PC-3 (cell line): ENCODE measurements around the gene NUTM1. TPM values are rescaled to one million over a fixed set of nuclear protein-coding genes. Genes with fewer than 3 reads are reported as not detected.
"Not testable (repeated sequence)": the region's sequence is repeated elsewhere in the genome, so short reads cannot be mapped to it uniquely, and the experiment has no call there.

ENCODE experiments used
- ATAC-seq: fragments of 200-7000 bp; cut with Tn5 transposase; 2 replicates; pipeline ENCODE4 v1.9.1; 2020; ENCODE audit warnings: mild to moderate bottlenecking, moderate library complexity
- BruUV-seq: library from RNA; stranded (reverse); fragments of 400-500 nt; replicated peaks from 2 replicates; lab custom pipeline; 2021; lab: Mats Ljungman, UMichigan
- CTCF ChIA-PET: fragments of 300-600 bp; sonication (Branson Sonifier 250); formaldehyde crosslinking; loops from one replicate; lab custom pipeline; 2022; ENCODE audit warnings: antibody characterized with exemption; lab: Charles Lee
- POLR2A ChIA-PET: fragments of 300-600 bp; sonication (Branson Sonifier 250); formaldehyde crosslinking; loops from one replicate; lab custom pipeline; 2022; ENCODE audit warnings: antibody characterized with exemption; ENCODE audit not compliant: unreplicated experiment; lab: Charles Lee
- DNase-seq: peaks from one replicate; pipeline ENCODE4 v3.0.0-alpha.2; 2015
- H2AFZ ChIP-seq: fragments of 300-600 bp; sonication (generic); 2 replicates; pipeline ENCODE4 v1.6.0; 2016; ENCODE audit warnings: antibody characterized with exemption, low read length
- H3F3A ChIP-seq: fragments of 300-600 bp; sonication (generic); one replicate; pipeline ENCODE4 v1.6.0; 2017; ENCODE audit warnings: antibody characterized with exemption, low read length, control low read depth, mild to moderate bottlenecking; ENCODE audit not compliant: unreplicated experiment
- H3K27ac ChIP-seq: fragments of 300-600 bp; sonication (generic); 2 replicates; pipeline ENCODE4 v1.5.1; 2016; ENCODE audit warnings: mild to moderate bottlenecking, low read length
- H3K27me3 ChIP-seq: fragments of 300-600 bp; sonication (generic); 2 replicates; pipeline ENCODE4 v1.6.1; 2016; ENCODE audit warnings: low read length, mixed read lengths
- H3K36me3 ChIP-seq: fragments of 300-600 bp; sonication (generic); 2 replicates; pipeline ENCODE4 v1.6.1; 2016; ENCODE audit warnings: low read depth, mixed run types, low read length, mixed read lengths
- H3K4me1 ChIP-seq: fragments of 300-600 bp; sonication (generic); 2 replicates; pipeline ENCODE4 v1.5.1; 2016; ENCODE audit warnings: low read length; ENCODE audit not compliant: insufficient read depth
- H3K4me2 ChIP-seq: fragments of 300-600 bp; sonication (generic); 2 replicates; pipeline ENCODE4 v1.6.0; 2016; ENCODE audit warnings: low read length
- H3K4me3 ChIP-seq: fragments of 300-600 bp; sonication (generic); 2 replicates; pipeline ENCODE4 v1.5.1; 2016; ENCODE audit warnings: mild to moderate bottlenecking, low read length, mixed read lengths
- H3K79me2 ChIP-seq: fragments of 300-600 bp; sonication (generic); 2 replicates; pipeline ENCODE4 v1.6.1; 2017; ENCODE audit warnings: low read length, mixed read lengths
- H3K9ac ChIP-seq: fragments of 300-600 bp; sonication (generic); 2 replicates; pipeline ENCODE4 v1.6.0; 2016; ENCODE audit warnings: mild to moderate bottlenecking, low read length
- H3K9me2 ChIP-seq: fragments of 300-600 bp; sonication (generic); replicated peaks from 2 replicates; pipeline ENCODE4 v1.6.1; 2016; ENCODE audit warnings: mixed run types, low read length, mixed read lengths
- H3K9me3 ChIP-seq: fragments of 300-600 bp; sonication (generic); 2 replicates; pipeline ENCODE4 v1.6.1; 2016; ENCODE audit warnings: low read length, mixed read lengths
- H4K20me1 ChIP-seq: fragments of 300-600 bp; sonication (generic); 2 replicates; pipeline ENCODE4 v1.6.1; 2016; ENCODE audit warnings: low read length, mixed read lengths
- intact Hi-C: fragments of 100-400 bp; cut with micrococcal nuclease; formaldehyde crosslinking; loops from 2 replicates; pipeline ENCODE4 v1.9.0; 2023
- microRNA-seq: library from miRNA; unstranded; fragments of <30 nt; microRNA quantifications from one replicate; pipeline ENCODE4 v1.1.0, GENCODE V29; 2020; ENCODE audit not compliant: unreplicated experiment
- total RNA-seq: library from RNA; depleted of rRNA; stranded (reverse); fragments of >200 nt; gene quantifications from 2 replicates; pipeline ENCODE4 v1.2.3, GENCODE V29; 2014; rRNA removed

Gene NUTM1
- total RNA-seq, 1 experiment from 2014 or later = 0.04 TPM

DNA sequence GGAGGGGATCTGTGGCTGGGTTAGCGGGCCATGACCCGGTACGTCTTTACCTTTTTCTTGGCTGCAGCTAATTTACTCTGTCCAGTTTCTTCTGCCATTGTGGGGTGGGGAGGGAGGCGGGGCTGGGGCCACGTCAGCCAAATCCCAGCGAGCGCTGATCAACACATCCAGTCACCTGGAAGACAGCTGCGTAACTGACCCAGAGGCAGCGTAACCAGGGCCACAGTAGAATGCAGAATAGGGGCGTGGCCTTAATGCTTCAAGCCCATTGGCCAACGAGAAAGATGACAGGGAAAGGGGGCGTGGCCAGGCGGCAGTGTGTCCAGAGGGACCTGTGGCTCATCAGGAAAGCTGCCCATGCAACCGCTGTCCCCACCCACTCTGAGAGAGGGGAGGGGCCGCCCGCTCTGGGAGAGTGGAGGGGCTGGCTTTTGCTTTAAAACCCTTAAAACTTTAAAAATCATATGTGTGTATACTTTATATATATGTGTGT, 46.5 kb downstream of the NUTM1 start:
- ATAC-seq, BruUV-seq, H3F3A ChIP-seq, CTCF ChIA-PET, H3K9ac ChIP-seq, H2AFZ ChIP-seq, H3K4me2 ChIP-seq, H3K27ac ChIP-seq, H3K9me3 ChIP-seq, DNase-seq, POLR2A ChIA-PET, H3K4me3 ChIP-seq, H3K36me3 ChIP-seq, intact Hi-C loops, H3K4me1 ChIP-seq, H4K20me1 ChIP-seq, H3K9me2 ChIP-seq, H3K27me3 ChIP-seq, H3K79me2 ChIP-seq: not testable (repeated sequence)

DNA sequence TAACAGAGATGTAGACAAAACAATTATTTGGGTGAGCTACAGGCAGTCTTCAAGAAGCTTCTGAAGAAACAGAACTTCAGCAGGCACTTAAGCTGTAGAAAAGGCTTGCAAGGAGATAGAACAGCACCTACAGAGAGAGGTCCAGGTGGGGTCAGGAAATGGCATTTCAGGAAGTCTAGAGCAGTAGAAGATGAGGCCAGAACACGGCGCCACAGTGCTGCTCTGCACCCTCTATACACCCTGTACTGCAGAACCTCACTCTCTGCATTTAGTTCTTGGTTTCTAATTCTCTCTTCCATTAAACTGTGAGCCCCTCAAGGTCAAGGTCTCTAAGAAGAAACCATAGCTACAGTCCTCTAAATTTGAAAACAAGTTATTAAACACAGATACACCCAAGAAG, 49.9 kb downstream of the NUTM1 start:
- H3K9me2 ChIP-seq, H3K9me3 ChIP-seq, H3K27ac ChIP-seq, POLR2A ChIA-PET, H3K4me3 ChIP-seq, H3K36me3 ChIP-seq, H3K27me3 ChIP-seq, H3F3A ChIP-seq, CTCF ChIA-PET, intact Hi-C loops, ATAC-seq, BruUV-seq, H3K4me2 ChIP-seq, DNase-seq, H3K9ac ChIP-seq, H3K4me1 ChIP-seq, H2AFZ ChIP-seq, H4K20me1 ChIP-seq, H3K79me2 ChIP-seq: not testable (repeated sequence)

DNA sequence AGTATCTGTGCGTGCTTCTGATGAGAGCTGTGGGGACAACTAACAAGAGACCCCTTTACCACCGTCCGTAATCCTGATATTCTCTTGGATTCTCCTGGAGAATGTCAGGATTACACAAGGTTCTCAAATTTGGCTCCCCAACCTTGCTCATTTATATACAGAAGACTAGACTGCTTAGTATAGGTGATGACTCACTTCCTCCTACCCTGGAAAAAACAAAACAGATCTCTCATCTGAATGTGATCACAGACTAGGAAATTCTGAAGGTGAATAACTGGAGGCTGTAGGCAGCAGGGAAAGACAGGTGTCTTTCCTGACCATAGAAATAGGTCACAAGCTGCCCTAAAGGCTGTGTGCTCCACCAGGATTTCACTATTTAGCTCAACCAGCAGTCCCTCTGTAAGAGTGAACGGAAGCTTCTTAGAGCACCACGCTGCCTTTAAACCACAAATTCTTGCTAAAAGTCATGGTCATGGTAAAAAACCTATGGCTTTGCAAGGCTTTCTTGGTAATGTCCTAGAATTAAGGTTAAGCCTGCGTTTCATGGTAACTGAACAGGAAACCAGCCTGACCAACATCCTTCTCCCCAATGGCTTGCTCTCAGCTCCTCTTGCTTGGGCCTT, 54.6 kb downstream of the NUTM1 start:
- BruUV-seq, H3F3A ChIP-seq, H3K27ac ChIP-seq, H3K4me1 ChIP-seq, intact Hi-C loops, DNase-seq, H3K4me2 ChIP-seq, CTCF ChIA-PET, H4K20me1 ChIP-seq, H3K9me2 ChIP-seq, H3K79me2 ChIP-seq, H3K9ac ChIP-seq, H2AFZ ChIP-seq, H3K4me3 ChIP-seq, POLR2A ChIA-PET, H3K27me3 ChIP-seq, H3K9me3 ChIP-seq, H3K36me3 ChIP-seq: not testable (repeated sequence)
- peak; percentile 50 for ATAC-seq

DNA sequence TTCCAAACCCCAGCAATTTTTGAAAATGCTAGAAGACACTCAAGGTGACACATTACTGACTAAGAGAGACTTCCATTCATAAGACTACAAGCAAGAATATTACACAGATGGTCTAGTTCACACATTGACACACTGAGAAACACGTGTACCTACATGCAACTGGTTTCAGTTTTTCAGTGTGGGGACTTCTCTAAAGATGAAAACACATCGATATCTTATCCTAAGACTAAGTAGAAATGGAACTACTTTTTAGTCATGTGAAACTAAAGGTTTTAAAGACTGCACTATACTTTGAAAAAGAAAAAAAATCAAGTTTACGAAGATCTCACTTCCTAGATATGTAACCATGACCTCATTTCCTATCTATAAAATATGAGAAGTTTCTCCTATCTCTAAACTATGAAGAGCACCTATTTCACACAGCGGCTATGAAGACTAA, 60.1 kb downstream of the NUTM1 start:
- H4K20me1 ChIP-seq, H3K4me2 ChIP-seq, H2AFZ ChIP-seq, H3K4me3 ChIP-seq, H3K27me3 ChIP-seq, H3K36me3 ChIP-seq, CTCF ChIA-PET, H3F3A ChIP-seq, H3K9ac ChIP-seq, H3K9me2 ChIP-seq, H3K27ac ChIP-seq, intact Hi-C loops, ATAC-seq, DNase-seq, H3K9me3 ChIP-seq, H3K4me1 ChIP-seq, POLR2A ChIA-PET, BruUV-seq, H3K79me2 ChIP-seq: not testable (repeated sequence)

DNA sequence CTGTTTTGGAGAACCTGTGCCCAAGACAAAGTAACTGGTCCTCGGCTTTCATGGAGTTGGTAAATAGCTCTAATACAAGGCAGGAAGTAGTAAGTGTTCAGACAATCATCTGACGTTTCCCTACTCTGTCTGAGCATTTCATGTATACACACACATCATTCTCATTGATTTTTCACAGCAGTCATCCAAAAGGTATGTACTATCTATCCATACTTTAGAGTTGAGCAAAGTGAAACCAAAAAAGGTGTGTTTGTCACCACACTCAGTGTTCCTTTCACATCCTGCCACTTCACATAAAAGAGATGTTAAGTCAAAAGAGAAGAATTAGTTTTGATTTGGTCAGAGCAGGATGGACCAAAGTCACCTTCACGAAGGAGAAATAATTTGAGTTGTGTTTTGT, 60.8 kb downstream of the NUTM1 start:
- H3K79me2 ChIP-seq, H3K27ac ChIP-seq, H3K27me3 ChIP-seq, DNase-seq, H3K4me3 ChIP-seq, H4K20me1 ChIP-seq, H3K9me2 ChIP-seq, H3K9ac ChIP-seq, H3K9me3 ChIP-seq, POLR2A ChIA-PET, H3K4me2 ChIP-seq, intact Hi-C loops, H3F3A ChIP-seq, H2AFZ ChIP-seq, H3K4me1 ChIP-seq, H3K36me3 ChIP-seq, CTCF ChIA-PET, BruUV-seq: not testable (repeated sequence)
- peak; percentile 96 for ATAC-seq

Small RNA genes within 50 kb of the gene (microRNA-seq; reads per million reads assigned to microRNA genes)
- gene MIR1233-1 = not detected

Other genes starting within 250 kb of the NUTM1 start
- 50.3 and 66.0 TPM in 2 replicates for gene EMC7, start 241.5 kb upstream of the NUTM1 start, total RNA-seq
- gene PGBD4, start 241.2 kb upstream of the NUTM1 start, total RNA-seq = 1.2 and 2.6 TPM in 2 replicates
- 51.6 and 57.6 TPM in 2 replicates for gene KATNBL1, start 133.2 kb upstream of the NUTM1 start, total RNA-seq
- gene EMC4, start 118.3 kb upstream of the NUTM1 start, total RNA-seq = 486 and 540 TPM in 2 replicates
- 22.9 TPM in 2 replicates for gene SLC12A6, start 5.5 kb upstream of the NUTM1 start, total RNA-seq
- 291 and 323 TPM in 2 replicates for gene NOP10, start 179 bp upstream of the NUTM1 start, total RNA-seq
- 37.0 and 38.2 TPM in 2 replicates for gene LPCAT4, start 23.9 kb downstream of the NUTM1 start, total RNA-seq
- gene GOLGA8A, start 94.5 kb downstream of the NUTM1 start, total RNA-seq = 25.3 and 37.3 TPM in 2 replicates
- 50.0 and 51.0 TPM in 2 replicates for gene GOLGA8B, start 240.3 kb downstream of the NUTM1 start, total RNA-seq